Measurements from ENCODE around the gene SPP1.
"Not testable (repeated sequence)": the region's sequence is repeated elsewhere in the genome, so short reads cannot be mapped to it uniquely, and the experiment has no call there.

Gene SPP1

DNA sequence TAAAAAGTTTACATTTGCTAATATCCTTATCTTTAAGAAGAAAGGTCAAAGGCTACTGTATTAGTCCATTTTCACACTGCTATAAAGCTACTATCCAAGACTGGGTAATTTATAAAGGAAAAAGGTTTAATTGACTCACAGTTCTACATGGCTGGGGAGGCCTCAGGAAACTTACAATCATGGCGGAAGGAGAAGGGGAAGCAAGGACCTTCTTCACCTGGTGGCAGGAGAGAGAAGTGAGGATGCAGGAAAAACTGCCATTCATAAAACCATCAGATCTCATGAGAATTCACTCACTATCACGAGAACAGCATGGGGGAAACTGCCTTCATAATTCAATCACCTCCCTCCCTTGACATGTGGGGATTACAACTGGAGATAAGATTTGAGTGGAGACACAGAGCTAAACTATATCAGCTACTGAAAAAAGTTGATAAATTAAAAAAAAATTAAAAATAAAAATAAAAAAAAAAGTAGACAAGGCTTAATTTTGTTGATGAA lies 23.7 kb downstream of the SPP1 start:
- DNase-seq = not testable (repeated sequence)

DNA sequence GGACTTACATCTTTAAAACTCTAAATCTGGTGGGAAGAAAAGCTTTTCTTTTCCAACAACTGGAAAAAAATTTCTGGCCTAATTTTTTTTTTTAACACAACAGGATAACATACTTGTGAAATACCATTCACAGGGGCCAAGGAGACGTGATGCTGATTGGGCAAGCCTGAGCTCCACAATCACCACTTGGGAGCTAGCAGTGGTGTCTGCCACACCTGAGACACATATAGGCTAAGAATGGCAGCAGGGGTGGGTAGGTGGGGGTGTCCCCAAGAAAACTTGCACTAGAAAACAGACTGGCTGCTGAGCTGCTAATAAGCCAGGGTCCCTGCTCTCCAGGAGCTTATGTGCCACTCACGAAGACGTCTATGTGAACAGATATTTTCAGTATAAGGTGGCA lies 26.4 kb downstream of the SPP1 start:
- no peak for DNase-seq

DNA sequence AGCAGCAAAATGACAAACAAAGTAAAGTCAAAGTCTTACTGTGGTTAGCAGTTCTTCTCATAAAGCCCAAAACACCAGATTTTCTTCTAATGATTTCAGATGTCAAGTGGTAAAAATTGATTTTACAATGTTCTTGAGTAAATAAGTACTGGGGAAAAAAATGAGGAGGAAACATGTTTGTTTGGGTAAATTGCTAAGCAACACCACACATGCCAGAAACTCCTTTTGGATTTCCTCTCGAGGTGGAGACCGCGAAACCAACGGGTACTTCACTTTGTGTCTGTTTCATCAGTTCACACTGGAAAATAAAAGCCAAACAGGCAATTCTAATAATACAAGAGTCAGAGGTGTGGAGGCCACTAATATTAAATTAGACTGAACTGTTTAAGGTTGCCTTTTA lies 27.3 kb downstream of the SPP1 start:
- no peak for DNase-seq

DNA sequence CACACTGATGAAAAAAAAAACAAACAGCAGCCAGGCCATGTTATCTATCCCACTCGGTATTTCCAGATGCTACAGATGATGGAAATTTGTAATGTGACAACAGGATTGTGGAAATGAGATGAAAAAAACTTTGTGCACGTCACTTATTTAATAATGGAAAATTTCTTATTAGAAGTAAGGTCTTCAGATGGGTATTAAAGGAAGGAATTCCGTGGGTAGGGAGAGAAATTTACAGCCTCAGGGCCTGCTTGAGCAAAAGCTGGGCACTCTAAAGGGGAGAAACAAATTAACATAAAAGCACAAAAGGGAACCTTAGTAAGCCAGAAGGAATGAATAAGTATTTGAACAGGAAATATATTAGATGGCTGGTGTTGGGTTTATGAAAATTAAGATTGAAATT lies 27.7 kb downstream of the SPP1 start:
- DNase-seq = no peak

DNA sequence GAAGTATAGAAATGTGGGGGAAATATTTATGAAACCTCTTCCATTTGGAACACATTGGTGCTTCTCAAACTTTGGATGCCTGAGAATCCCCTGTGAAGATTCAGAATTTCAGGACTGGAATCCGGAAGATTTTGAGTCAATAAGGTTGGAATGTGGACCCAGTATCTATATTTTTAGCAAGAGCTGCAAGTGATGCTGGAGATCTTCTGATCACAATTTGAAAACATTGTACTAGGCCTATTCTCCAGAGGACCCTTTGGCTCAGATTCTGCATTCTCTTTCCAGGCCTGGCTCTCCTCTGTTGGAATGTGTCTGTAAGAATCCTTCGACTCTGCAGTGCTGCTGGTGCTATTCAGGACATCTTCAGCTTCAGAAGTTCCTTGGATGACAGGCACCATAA lies 29.6 kb downstream of the SPP1 start:
- no peak for DNase-seq

DNA sequence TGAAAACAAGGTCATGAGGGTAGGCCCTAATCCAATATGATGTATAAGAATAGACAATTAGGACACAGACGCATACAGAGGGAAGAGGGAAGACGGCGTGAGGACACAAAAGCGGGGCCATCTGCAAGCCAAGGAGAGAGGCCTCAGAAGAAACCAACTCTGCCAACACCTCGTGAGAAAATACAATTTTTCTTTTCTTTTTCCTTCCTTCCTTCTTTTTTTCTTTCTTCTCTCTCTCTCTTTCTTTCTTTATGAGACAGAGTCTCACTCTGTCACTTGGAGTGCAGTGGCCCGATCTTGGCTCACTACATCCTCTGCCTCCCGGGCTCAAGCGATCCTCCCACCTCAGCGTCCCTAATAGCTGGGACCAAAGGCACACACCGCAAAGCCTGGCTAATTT lies 30.4 kb downstream of the SPP1 start:
- DNase-seq = no peak

DNA sequence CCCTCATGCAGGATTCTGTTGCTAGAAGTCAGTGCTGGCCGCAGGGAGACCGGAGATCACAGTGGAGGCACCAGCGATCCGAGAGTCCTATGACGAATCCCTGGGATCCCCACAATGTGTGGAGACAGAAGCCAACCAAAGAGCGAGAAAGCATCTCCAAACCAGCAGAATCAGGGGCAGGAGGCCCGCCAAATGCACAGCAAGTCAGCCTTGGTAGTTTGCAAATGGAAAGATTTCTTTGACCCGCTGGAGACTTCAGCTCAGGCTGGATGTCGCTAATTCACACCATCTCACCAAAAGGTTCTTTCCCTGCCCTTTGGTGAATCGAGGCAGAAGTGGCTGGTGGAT lies 31.4 kb downstream of the SPP1 start:
- no peak for DNase-seq

DNA sequence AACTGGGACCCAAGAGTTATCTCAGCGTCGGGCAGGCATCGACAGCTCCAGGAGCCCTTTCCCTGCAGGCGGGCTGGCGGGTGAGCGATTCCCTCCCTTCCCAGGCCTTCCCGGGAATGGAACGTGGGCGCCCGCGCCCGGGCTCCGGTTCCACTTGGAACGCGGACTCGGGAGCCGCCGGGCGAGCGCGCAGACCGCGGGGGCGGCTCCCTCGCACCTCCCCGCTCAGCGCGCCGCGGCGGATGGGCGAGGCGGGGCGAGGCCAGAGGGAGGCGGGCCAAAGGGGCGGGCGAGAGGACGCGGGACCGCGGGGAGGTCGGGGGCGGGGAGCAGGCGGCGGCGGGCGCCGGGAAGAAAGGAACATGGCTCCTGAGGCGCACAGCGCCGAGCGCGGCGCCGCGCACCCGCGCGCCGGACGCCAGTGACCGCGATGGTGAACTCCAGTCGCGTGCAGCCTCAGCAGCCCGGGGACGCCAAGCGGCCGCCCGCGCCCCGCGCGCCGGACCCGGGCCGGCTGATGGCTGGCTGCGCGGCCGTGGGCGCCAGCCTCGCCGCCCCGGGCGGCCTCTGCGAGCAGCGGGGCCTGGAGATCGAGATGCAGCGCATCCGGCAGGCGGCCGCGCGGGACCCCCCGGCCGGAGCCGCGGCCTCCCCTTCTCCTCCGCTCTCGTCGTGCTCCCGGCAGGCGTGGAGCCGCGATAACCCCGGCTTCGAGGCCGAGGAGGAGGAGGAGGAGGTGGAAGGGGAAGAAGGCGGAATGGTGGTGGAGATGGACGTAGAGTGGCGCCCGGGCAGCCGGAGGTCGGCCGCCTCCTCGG lies 32.0 kb downstream of the SPP1 start, which contains the start of gene PKD2:
PKD2 (plus strand) TSS at position 332 of the 818 bp plus-strand sequence; CDS start at position 431, 99 bp downstream.
- DNase-seq = peak; percentile 64

DNA sequence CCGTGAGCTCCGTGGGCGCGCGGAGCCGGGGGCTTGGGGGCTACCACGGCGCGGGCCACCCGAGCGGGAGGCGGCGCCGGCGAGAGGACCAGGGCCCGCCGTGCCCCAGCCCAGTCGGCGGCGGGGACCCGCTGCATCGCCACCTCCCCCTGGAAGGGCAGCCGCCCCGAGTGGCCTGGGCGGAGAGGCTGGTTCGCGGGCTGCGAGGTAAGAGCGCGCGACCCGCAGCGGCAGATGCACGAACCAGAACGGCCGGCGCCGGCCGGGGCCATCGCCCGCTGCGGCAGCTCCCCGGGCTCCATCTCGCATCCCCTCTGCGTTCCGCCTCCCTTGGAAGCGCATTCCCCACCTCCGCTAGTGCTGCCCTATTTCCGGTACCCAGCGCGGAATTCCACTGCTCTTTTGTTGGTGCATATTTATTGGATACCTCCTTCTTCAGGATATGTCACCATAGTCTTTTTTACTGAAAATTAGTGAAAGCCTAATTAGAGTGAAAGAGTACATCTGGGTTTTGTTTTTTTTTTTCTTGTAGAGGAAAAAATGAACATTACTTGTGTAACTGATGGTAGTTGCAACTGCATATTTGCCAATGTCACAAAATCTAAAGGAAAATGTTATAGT lies 32.7 kb downstream of the SPP1 start:
- DNase-seq = peak; percentile 21

DNA sequence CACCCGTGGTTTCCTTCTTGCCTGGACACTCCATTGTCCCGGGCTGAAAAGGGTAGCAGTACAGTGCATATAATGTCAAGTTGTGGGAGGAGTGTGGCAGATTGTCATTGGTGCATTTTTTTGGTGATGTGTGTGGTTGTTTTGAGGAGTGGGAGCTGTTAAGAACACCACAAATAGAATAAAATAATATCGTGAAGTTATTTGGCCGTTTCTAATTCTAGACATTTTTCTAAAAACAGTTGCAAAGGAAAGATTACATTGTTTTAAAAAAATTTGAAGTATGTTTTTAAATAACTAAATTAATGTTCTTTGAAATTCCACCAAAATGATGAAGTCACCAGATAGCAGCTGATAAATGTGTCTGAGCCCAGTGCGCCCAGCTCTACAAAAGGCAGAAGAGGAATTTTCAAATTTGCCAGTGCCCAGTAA lies 33.2 kb downstream of the SPP1 start:
- no peak for DNase-seq

DNA sequence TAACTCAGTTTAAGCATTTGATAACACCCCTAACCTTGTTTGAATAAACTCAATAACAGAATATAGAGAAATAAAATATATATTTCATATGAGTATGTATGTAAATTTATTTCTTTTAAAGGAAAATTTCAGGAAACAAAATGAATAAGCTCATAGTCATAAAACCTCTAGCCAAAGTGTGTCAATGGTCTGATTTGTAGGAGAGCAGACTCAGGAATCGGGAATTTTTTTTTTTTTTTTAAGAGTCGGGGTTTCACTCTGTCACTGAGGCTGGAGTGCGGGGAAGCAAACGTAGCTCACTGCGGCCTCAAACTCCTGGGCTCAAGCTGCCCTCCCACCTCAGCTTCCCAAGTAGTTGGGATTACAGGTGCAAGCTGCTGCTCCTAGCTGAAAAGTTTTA lies 34.4 kb downstream of the SPP1 start:
- DNase-seq = no peak

DNA sequence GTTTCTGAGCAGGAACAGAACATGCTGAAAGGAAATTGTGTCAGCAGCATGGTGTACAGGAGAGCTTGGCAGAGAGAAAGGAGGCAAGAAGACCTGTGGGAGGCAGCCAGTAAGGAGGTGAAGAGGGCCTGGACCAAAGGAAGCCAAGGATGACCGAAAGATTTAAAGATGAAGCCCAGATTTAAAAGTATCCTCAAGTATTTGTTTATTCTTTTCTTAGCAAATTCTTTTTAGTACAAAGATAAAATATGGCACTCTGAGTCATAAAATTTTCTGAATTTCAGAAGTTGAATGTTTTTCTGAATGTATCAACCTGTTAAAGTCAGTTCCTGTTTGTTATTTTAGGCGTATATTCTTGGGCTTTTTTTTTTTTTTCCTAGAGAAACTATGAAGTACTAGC lies 35.5 kb downstream of the SPP1 start:
- no peak for DNase-seq

DNA sequence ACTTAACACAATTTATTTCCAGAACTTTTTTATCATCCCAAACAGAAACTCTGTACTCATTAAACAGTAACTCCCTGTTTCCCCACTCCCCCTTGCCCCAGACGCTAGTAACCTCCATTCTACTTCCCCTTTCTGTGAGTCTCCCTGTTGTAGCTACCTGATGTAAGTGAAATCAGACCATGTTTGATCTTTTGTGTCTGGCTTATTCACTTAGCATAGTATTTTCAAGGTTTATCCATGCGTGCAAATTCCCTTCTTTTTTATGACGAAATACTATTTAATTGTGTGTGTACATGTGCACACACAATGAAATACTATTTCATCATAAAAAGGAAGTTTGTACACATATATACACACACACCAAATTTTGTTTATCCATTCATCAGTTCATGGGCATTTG lies 37.1 kb downstream of the SPP1 start:
- DNase-seq = no peak

DNA sequence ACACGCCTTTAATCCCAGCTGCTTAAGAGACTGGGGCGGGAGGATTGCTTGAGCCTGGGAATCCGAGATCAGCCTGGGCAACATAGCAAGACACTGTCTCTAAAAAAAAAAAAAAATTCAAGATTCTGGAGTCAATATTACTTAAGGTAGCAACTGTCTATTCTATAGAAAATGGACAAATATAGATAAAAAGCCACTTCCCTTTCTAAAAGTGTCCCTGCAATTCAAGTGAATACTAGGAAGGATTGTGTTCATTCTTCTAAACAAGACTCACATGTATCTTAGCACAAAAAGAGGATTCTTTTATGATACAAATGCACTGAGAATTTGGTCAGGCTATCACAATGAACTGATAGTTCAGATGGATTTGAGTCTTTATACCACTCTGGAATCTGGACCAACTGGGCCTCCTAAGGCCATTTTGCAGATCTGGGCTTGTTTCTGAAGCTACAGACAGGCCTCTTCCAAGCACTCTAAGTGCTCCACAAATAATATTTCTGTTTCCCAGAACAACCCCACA lies 38.9 kb downstream of the SPP1 start:
- DNase-seq = no peak

DNA sequence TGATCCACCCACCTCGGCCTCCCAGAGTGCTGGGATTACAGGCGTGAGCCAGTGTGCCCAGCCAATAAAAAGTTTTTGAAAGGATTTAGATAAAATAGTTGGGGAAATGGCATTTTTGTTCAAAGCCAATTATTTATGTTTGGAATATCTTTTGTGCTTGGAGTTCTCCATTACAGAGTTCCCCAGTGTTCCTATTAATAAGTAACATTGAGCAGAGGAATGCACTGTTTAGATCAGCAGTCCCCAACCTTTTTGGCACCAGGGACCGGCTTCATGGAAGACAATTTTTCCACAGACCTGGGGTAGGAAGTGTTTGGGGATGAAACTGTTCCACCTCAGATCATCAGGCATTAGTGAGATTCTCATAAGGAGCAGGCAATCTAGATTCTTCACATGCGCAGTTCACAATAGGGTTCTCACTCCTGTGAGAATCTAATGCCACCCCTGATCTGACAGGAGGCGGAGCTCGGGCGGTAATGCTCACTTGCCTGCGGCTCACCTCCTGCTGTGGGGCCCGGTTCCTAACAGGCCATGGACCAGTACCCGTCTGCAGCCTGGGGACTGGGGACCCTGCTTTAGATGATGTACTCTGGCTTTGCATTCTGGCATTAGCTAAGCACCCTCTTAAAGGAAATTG lies 40.3 kb downstream of the SPP1 start:
- no peak for DNase-seq

DNA sequence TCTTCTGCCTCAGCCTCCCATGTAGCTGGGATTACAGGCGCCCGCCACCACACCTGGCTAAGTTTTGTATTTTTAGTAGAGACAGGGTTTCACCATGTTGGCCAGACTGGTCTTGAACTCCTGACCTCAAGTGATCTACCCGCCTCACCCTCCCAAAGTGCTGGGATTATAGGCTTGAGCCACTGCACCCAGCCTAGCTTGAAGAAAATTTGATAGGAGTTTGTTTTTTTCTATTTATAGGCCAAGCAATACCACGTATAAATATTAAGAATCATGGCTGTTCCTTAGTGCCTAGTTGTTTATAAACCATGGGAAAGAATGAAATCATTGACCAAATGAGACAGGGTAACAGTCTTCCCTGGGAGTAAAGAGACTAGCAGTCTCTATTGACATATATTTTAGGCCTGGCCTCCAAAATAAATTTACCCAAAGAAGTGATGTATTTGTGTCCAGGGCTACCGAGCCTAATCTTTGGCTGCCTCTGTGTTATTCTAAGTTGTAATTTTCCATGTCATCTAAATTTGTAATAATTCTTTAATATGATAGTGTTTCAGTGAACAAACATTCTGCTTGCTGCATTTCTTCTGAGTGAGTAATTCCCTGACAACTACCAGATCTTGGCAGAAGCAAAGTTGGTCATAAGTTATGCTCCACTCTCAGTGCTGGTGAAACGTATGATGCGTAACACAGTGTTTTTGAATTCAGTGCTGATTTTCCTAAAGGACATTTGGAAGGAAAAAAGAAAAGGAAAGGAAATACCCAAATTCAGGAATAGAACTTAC lies 42.2 kb downstream of the SPP1 start:
- peak; percentile 6 for DNase-seq

DNA sequence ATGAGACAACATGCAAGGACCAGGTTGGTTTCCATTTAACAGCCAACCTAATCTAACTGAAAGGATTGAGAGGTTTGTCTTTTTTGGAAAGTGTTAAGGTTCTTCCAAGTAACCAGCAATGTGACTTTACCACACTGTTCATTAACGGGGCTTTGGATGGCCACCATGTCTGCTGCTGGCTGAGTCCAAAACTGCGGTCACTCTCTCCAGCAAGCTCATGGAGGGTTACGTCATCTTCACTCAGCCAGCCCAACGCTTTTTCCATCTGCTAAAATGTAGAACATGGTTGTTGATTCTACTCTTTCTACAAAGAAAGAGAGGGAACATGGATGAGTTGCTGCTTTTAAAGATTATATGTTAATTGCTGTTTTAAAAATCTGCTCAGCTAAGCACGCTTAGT lies 43.0 kb downstream of the SPP1 start:
- DNase-seq = no peak

DNA sequence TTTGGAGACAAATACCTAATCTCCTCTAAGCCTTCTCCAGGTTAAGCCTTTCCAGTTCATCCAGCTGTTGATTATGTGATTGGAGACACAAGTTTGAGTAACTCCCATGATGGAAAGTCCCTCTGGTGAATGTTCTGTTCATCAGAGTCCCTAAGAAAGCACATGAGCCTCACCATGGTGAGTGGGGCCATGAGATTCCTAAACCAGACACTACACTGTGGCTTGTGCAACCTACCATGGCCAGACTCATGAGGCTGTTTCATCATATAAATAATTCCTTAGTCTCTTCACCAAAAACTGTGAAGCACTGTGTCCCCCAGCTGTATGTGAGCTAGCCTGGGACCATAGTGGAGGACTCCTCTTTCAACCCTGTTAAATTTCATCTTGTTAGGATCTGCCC lies 46.3 kb downstream of the SPP1 start:
- no peak for DNase-seq

DNA sequence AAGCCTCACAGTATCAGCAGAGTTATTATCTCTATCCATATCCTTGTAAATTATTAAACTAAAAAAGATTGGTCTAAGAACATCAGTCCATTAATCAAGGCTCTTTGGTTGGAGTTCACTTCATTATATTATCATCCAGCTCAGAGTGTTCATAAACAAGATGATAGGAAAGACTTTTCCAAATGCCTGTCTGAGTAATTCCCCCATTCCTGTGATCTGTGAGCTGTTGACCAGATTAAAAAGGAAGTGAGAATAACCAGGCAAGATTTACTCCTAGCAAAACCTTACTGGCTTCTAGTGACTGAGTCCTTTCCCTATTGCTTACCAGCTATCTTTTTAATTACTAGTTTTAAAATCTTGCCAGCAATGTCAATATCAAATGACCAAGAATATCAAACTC lies 46.8 kb downstream of the SPP1 start:
- DNase-seq = no peak

DNA sequence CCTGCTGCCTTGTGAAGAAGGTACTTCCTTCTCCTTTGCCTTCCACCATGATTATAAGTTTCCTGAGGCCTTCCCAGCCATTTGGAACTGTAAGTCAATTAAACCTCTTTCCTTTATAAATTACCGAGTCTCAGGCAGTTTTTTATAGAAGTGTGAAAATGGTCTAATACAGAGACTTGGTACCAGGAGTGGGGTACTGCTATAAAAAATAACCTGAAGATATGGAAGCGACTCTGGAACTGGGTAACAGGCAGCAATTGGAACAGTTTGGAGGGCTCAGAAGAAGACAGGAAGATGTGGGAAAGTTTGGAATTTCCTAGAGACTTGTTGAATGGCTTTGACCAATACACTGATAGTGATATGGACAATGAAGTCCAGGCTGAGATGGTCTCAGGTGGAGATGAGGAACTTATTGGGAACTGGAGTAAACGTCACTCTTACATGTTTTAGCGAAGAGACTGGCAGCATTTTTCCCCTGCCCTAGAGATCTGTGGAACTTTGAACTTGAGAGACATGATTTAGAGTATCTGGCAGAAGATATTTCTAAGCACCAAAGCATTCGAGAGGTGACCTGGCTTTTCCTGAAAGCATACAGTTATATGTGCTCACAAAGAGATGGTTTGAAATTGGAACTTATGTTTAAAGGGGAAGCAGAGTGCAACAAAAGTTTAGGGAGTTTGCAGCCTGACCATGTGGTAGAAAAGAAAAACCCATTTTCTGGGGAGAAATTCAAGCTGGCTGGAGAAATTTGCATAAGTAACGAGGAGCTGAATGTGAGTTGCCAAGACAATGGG lies 50.6 kb downstream of the SPP1 start:
- not testable (repeated sequence) for DNase-seq

DNA sequence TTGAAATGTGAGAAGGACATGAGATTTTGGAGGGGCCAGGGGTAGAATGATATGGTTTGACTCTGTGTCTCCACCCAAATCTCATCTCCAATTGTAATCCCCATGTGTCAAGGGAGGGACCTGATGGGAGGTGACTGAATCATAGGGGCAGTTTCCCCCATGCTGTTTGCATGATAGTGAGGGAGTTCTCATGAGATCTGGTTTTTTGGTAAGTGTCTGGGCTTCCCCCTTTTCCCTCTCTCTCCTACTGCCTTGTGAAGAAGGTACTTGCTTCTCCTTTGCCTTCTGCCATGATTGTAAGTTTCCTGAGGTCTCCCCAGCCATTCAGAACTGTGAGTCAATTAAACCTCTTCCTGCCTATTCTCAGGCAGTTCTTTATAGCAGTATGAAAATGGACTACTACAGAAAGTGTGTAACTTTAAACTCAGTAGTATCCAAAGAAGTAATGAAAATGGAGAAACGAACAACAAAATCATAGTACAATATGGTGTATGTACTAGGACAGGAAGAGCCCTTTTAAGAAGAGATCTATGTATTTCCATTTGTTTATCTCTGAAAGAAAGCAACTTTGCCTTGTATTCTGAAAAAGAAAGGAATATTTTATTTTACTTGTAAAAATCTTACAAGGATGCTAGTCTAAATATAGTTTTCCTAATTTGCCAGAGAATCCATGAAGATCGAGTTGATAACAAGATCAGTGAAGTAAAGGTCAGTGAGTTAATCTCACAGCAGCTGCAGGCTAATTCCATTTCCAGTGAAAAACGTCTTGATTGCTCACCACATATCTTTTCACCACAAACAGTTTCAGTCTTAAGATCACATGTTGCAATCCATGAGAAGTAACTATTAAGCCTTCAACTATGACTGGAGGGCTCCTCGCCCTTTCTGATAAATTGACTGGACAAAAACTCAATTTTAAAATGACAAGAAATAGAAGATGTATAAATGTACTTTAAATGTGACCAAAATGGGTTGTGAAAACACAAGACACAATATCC lies 52.4 kb downstream of the SPP1 start:
- DNase-seq = no peak
